H1 (cell line): ENCODE data around the gene MAN1C1. TPM values are rescaled to one million over a fixed set of nuclear protein-coding genes. Genes with fewer than 3 reads are reported as not detected.

Source experiments
- CTCF ChIA-PET: fragments of 300-600 bp; sonication (Branson Sonifier 250); formaldehyde crosslinking; loops from one replicate; lab custom pipeline; 2021; ENCODE audit not compliant: partially characterized antibody; lab: Charles Lee
- POLR2A ChIA-PET: fragments of 300-600 bp; sonication (Branson Sonifier 250); formaldehyde crosslinking; loops from one replicate; lab custom pipeline; 2021; ENCODE audit warnings: inconsistent platforms; ENCODE audit not compliant: partially characterized antibody; lab: Charles Lee
- DNase-seq, 2 experiments: peaks; one replicate each; pipeline versions ENCODE4 v3.0.0 to v3.0.0-alpha.2; 2010 to 2022; ENCODE audit warnings: low spot score in 2 of 2, low read depth in 1 of 2, mixed read lengths in 1 of 2
- FAIRE-seq: peaks from 2 replicates; lab custom pipeline; 2011; peaks lifted over from hg19 to GRCh38; lab: Jason Lieb, UNC
- H2AFZ ChIP-seq: 2 replicates; pipeline ENCODE4 v1.8.1; 2012; ENCODE audit warnings: low read length, inconsistent platforms
- H2AK5ac ChIP-seq: 2 replicates; pipeline ENCODE4 v1.6.1; 2013; ENCODE audit warnings: low read depth, low read length
- H2BK120ac ChIP-seq: replicated peaks from 2 replicates; pipeline ENCODE3; 2013; ENCODE audit warnings: low read depth, low read length, inconsistent platforms
- H2BK12ac ChIP-seq: 2 replicates; pipeline ENCODE4 v1.6.1; 2013; ENCODE audit warnings: low read depth, low read length
- H2BK15ac ChIP-seq: 2 replicates; pipeline ENCODE4 v1.6.1; 2013; ENCODE audit warnings: low read length
- H2BK20ac ChIP-seq: 2 replicates; pipeline ENCODE4 v1.6.1; 2013; ENCODE audit warnings: low read length
- H2BK5ac ChIP-seq: 2 replicates; pipeline ENCODE4 v1.6.1; 2013; ENCODE audit warnings: low read depth, low read length
- H3K14ac ChIP-seq: 2 replicates; pipeline ENCODE4 v1.6.1; 2013; ENCODE audit warnings: inconsistent platforms; ENCODE audit not compliant: insufficient read length
- H3K18ac ChIP-seq: 2 replicates; pipeline ENCODE4 v1.6.1; 2013; ENCODE audit warnings: low read length; ENCODE audit errors: extremely low read depth
- H3K23ac ChIP-seq: 2 replicates; pipeline ENCODE4 v1.6.1; 2013; ENCODE audit warnings: inconsistent platforms; ENCODE audit not compliant: insufficient read length
- H3K23me2 ChIP-seq: 2 replicates; pipeline ENCODE4 v1.6.1; 2013; ENCODE audit warnings: low read depth, low read length
- H3K27ac ChIP-seq: 2 replicates; pipeline ENCODE4 v1.6.1; 2011; ENCODE audit warnings: low read depth, low read length, inconsistent platforms
- H3K27me3 ChIP-seq, 4 experiments: replicated peaks in 1 of 4; 1 replicate in 1 of 4; 2 replicates in 3 of 4; pipeline versions ENCODE4 v1.6.1 to v1.8.1; 2011 to 2013; ENCODE audit warnings: low read length in 3 of 4, mild to moderate bottlenecking in 3 of 4, inconsistent platforms in 2 of 4, mixed read lengths in 2 of 4, moderate library complexity in 1 of 4; ENCODE audit not compliant: control insufficient read depth in 3 of 4, insufficient read depth in 3 of 4; ENCODE audit errors: extremely low read depth in 1 of 4
- H3K36me3 ChIP-seq, 4 experiments: 2 replicates each; pipeline versions ENCODE4 v1.6.1 to v1.8.1; 2011 to 2013; ENCODE audit warnings: mild to moderate bottlenecking in 4 of 4, low read length in 3 of 4, moderate library complexity in 2 of 4, control low read depth in 1 of 4, inconsistent platforms in 1 of 4; ENCODE audit not compliant: insufficient read depth in 4 of 4, control insufficient read depth in 2 of 4
- H3K4ac ChIP-seq: replicated peaks from 2 replicates; pipeline ENCODE3; 2013; ENCODE audit warnings: low read length, low read depth, mixed read lengths, inconsistent platforms; ENCODE audit not compliant: insufficient read length
- H3K4me1 ChIP-seq, 4 experiments: replicated peaks in 1 of 4; 1 replicate in 1 of 4; 2 replicates in 3 of 4; pipeline versions ENCODE4 v1.6.1 to v1.8.1; 2011 to 2013; ENCODE audit warnings: low read length in 3 of 4, inconsistent platforms in 2 of 4, mixed read lengths in 1 of 4; ENCODE audit not compliant: insufficient read depth in 4 of 4, control insufficient read depth in 3 of 4
- H3K4me2 ChIP-seq, 2 experiments: 2 replicates each; pipeline versions ENCODE4 v1.6.1 to v1.8.1; 2011 to 2013; ENCODE audit warnings: low read depth in 2 of 2, low read length in 2 of 2, control low read depth in 1 of 2, inconsistent platforms in 1 of 2, mild to moderate bottlenecking in 1 of 2; ENCODE audit not compliant: insufficient read depth in 1 of 2
- H3K4me3 ChIP-seq, 4 experiments: fragments of 200-600, 300-600 bp in 1 of 4; sonication (generic), shearing (Covaris generic), sonication (Bioruptor Twin) in 1 of 4; 2 replicates each; pipeline versions ENCODE4 v1.5.1 to v1.8.1; 2011 to 2016; ENCODE audit warnings: low read length in 4 of 4, low read depth in 3 of 4, control low read depth in 2 of 4, inconsistent platforms in 2 of 4, mild to moderate bottlenecking in 2 of 4, mixed read lengths in 1 of 4, moderate library complexity in 1 of 4; ENCODE audit not compliant: insufficient read depth in 2 of 4; ENCODE audit errors: extremely low read depth in 1 of 4
- H3K56ac ChIP-seq: replicated peaks from 2 replicates; pipeline ENCODE3; 2013; ENCODE audit warnings: low read depth, mild to moderate bottlenecking, mixed read lengths, low read length, inconsistent platforms; ENCODE audit not compliant: insufficient read length
- H3K79me1 ChIP-seq: 2 replicates; pipeline ENCODE4 v1.6.1; 2013; ENCODE audit warnings: low read depth, low read length, control low read depth
- H3K79me2 ChIP-seq, 2 experiments: 2 replicates each; pipeline versions ENCODE4 v1.6.1 to v1.8.1; 2012 to 2013; ENCODE audit warnings: low read length in 2 of 2, mild to moderate bottlenecking in 2 of 2, inconsistent platforms in 1 of 2; ENCODE audit not compliant: insufficient read depth in 2 of 2, control insufficient read depth in 1 of 2
- H3K9ac ChIP-seq, 4 experiments: replicated peaks in 1 of 4; 1 replicate in 1 of 4; 2 replicates in 3 of 4; pipeline versions ENCODE4 v1.6.1 to v1.8.1; 2011 to 2013; ENCODE audit warnings: low read depth in 3 of 4, low read length in 3 of 4, control low read depth in 2 of 4, mild to moderate bottlenecking in 2 of 4, moderate library complexity in 2 of 4, inconsistent platforms in 1 of 4; ENCODE audit errors: extremely low read depth in 1 of 4
- H3K9me3 ChIP-seq, 2 experiments: 2 replicates each; pipeline versions ENCODE4 v1.6.1 to v1.8.1; 2012 to 2013; ENCODE audit warnings: mild to moderate bottlenecking in 2 of 2, moderate library complexity in 2 of 2, control low read depth in 1 of 2, inconsistent platforms in 1 of 2, low read depth in 1 of 2, low read length in 1 of 2, mixed read lengths in 1 of 2; ENCODE audit not compliant: insufficient read depth in 2 of 2
- H4K20me1 ChIP-seq, 2 experiments: replicated peaks in 1 of 2; 2 replicates each; pipeline versions ENCODE3 to v1.8.1; 2011 to 2013; ENCODE audit warnings: inconsistent platforms in 2 of 2, low read length in 2 of 2, mild to moderate bottlenecking in 1 of 2; ENCODE audit not compliant: insufficient read depth in 2 of 2, control insufficient read depth in 1 of 2
- H4K5ac ChIP-seq: 2 replicates; pipeline ENCODE4 v1.6.1; 2013; ENCODE audit warnings: low read length, low read depth, mixed read lengths, inconsistent platforms; ENCODE audit not compliant: insufficient read length
- H4K8ac ChIP-seq: 2 replicates; pipeline ENCODE4 v1.8.0; 2013; ENCODE audit warnings: mild to moderate bottlenecking, moderate library complexity, low read length, inconsistent platforms; ENCODE audit not compliant: insufficient read depth; ENCODE audit errors: extremely low read depth
- H4K91ac ChIP-seq: replicated peaks from 2 replicates; pipeline ENCODE3; 2013; ENCODE audit warnings: low read length, mixed read lengths, inconsistent platforms; ENCODE audit not compliant: insufficient read length
- GABPA ChIP-seq: IDR thresholded peaks from 2 replicates; pipeline ENCODE4 v1.6.1; 2011; ENCODE audit warnings: mild to moderate bottlenecking, low read length, moderate library complexity, borderline replicate concordance; ENCODE audit not compliant: insufficient read depth
- NANOG ChIP-seq: IDR thresholded peaks from 2 replicates; pipeline ENCODE4 v1.6.1; 2011; ENCODE audit warnings: low read length, low read depth, mild to moderate bottlenecking, inconsistent platforms; ENCODE audit not compliant: insufficient read depth, poor library complexity, severe bottlenecking
- SIRT6 ChIP-seq: IDR thresholded peaks from one replicate; pipeline ENCODE4 v1.7.1; 2012; ENCODE audit warnings: low read length, inconsistent platforms
- TEAD4 ChIP-seq: IDR thresholded peaks from 2 replicates; pipeline ENCODE4 v1.6.1; 2012; ENCODE audit warnings: low read depth, low read length, inconsistent platforms, mixed read lengths
- WGBS, 2 experiments: shearing (Covaris generic) in 1 of 2; methylation state at CpG; one replicate each; pipeline versions ENCODE4 v1.1.6 to v1.1.7; 2013 to 2015; ENCODE audit warnings: low lambda C conversion rate in 2 of 2, mixed read lengths in 2 of 2, inconsistent platforms in 1 of 2, low coverage in 1 of 2, missing lambda C conversion rate in 1 of 2; ENCODE audit not compliant: insufficient replicate concordance in 2 of 2, insufficient coverage in 1 of 2, insufficient read length in 1 of 2; ENCODE audit errors: extremely low coverage in 1 of 2, missing lambda C conversion rate in 1 of 2; 5-methylcytosine and 5-hydroxymethylcytosine counted together
- polyA plus RNA-seq, 7 experiments: library from polyadenylated mRNA; depleted of rRNA in 3 of 7; stranded (reverse) in 5 of 7; unstranded in 2 of 7; fragments of >200 nt in 5 of 7; fragments of 200-250 nt in 2 of 7; gene quantifications; 1 replicate in 5 of 7; 2 replicates in 1 of 7; 4 replicates in 1 of 7; pipeline versions ENCODE4 v1.2.1 to v1.2.3, GENCODE V29; 2011 to 2013; ENCODE audit warnings: missing spikeins in 2 of 7, mixed read lengths in 2 of 7
- total RNA-seq: library from RNA; stranded (reverse); fragmentation: NEBNext Ultra II Directional; extraction: Animal tissue kit (Norgen Biotek cat#: 25700); gene quantifications from 2 replicates; pipeline ENCODE4 v1.2.1, GENCODE V29; 2021

Gene MAN1C1
- total and polyA plus RNA-seq, 2 of the 8 experiments (the other 6 are each of a cell fraction or from before 2014, with no cell fraction given) = 7.8 to 15.2 TPM

GRCh38 chr1:25628741-25629421 lies 12.3 kb downstream of the MAN1C1 start:
- Histone ChIP-seq H3K9me3 (no peaks in the 10 kb centered on the region), H4K91ac (no peak overlapping the region), H2BK120ac (no peak overlapping the region), H2BK5ac (no peak overlapping the region), H3K23me2 (no peaks in the 10 kb centered on the region), H3K79me1 (no peaks in the 10 kb centered on the region), H3K4me2 (no peak overlapping the region), H3K14ac (no peak overlapping the region), H3K27me3 (no peaks in the 10 kb centered on the region), H3K4me3 (no peak overlapping the region), H3K9ac (no peak overlapping the region), H3K27ac (no peak overlapping the region), H3K79me2 (no peaks in the 10 kb centered on the region), H4K5ac (no peak overlapping the region), H4K8ac (no peak overlapping the region), H2AFZ (no peak overlapping the region), H3K36me3 (no peaks in the 10 kb centered on the region), H4K20me1 (no peaks in the 10 kb centered on the region), H2BK15ac (no peak overlapping the region), H3K18ac (no peak overlapping the region), H3K56ac (no peak overlapping the region), H2BK12ac (no peak overlapping the region), H3K23ac (no peak overlapping the region), H2BK20ac (no peak overlapping the region), H2AK5ac (no peak overlapping the region), H3K4me1 (no peaks in the 10 kb centered on the region), H3K4ac (no peak overlapping the region)
- ChIA-PET POLR2A (no interaction called here), CTCF (interaction anchor here (0.6 to 1.1 kb wide), 2 partner anchors 10 to 48 kb away, joined by 3 read pairs; no protein-coding TSS in a partner anchor)
- no peak for DNase-seq
- 94% methylated on average over 5 of the region's 5 CpGs; no CpG with 5 or more reads in 1 of the 2 experiments for WGBS, 2 experiments
- no peak for FAIRE-seq
- TF ChIP-seq TEAD4 (no peak), SIRT6 (no peak), GABPA (no peak), NANOG (no peak)
